K562 (cell line): Measurements from ENCODE around the gene ERICH6. TPM values are rescaled to one million over a fixed set of nuclear protein-coding genes. Genes with fewer than 3 reads are reported as not detected.

Source experiments
- ATAC-seq: fragments of 200-7000 bp; cut with Tn5 transposase; 3 replicates; pipeline ENCODE4 v1.9.1; 2020; ENCODE audit warnings: moderate library complexity
- BruUV-seq: library from RNA; stranded (reverse); fragments of 400-500 nt; replicated peaks from 2 replicates; lab custom pipeline; 2021; lab: Mats Ljungman, UMichigan
- CTCF ChIA-PET: fragments of 300-600 bp; formaldehyde crosslinking; extraction: SDS; loops from one replicate; lab custom pipeline; 2021; ENCODE audit warnings: low intra/inter-chr PET ratio; lab: Yijun Ruan, JAX
- POLR2A ChIA-PET: fragments of 300-600, 350-650 bp; sonication (Branson Sonifier 250); formaldehyde crosslinking; extraction: SDS; loops from one replicate; lab custom pipeline; 2021; ENCODE audit warnings: antibody characterized with exemption, inconsistent platforms; lab: Yijun Ruan, JAX
- DNase-seq, 4 experiments: peaks; one replicate each; pipeline versions ENCODE4 v3.0.0 to v3.0.0-alpha.2; 2011 to 2018; ENCODE audit warnings: low spot score in 3 of 4, mixed read lengths in 3 of 4; ENCODE audit errors: extremely low read depth in 1 of 4
- FAIRE-seq: peaks from 2 replicates; lab custom pipeline; 2011; peaks lifted over from hg19 to GRCh38; lab: Jason Lieb, UNC
- H2AFZ ChIP-seq: 2 replicates; pipeline ENCODE4 v1.6.0; 2011; ENCODE audit warnings: low read depth, low read length, control low read depth, inconsistent platforms
- H3K27ac ChIP-seq: fragments of 200-600 bp; 3 replicates; pipeline ENCODE4 v1.8.0; 2011; ENCODE audit warnings: low read depth, mild to moderate bottlenecking, control low read depth, inconsistent platforms, low read length, moderate library complexity, mixed read lengths; ENCODE audit errors: extremely low read depth
- H3K27me3 ChIP-seq, 2 experiments: fragments of 300-600 bp in 1 of 2; 2 replicates in 1 of 2; 3 replicates in 1 of 2; pipeline versions ENCODE4 v1.6.0 to v1.8.0; 2011; ENCODE audit warnings: inconsistent platforms in 2 of 2, low read length in 2 of 2, mild to moderate bottlenecking in 1 of 2, mixed read lengths in 1 of 2, moderate library complexity in 1 of 2; ENCODE audit not compliant: control insufficient read depth in 2 of 2, insufficient read depth in 2 of 2
- H3K36me3 ChIP-seq: fragments of 300-600 bp; 3 replicates; pipeline ENCODE4 v1.8.0; 2011; ENCODE audit warnings: mild to moderate bottlenecking, low read length, inconsistent platforms; ENCODE audit not compliant: control insufficient read depth, insufficient read depth
- H3K4me1 ChIP-seq, 2 experiments: fragments of 200-600 bp in 1 of 2; replicated peaks in 1 of 2; 2 replicates in 1 of 2; 3 replicates in 1 of 2; pipeline versions ENCODE4 v1.5.1 to v1.8.0; 2011; ENCODE audit warnings: inconsistent platforms in 2 of 2, low read length in 2 of 2, mild to moderate bottlenecking in 1 of 2, mixed read lengths in 1 of 2, moderate library complexity in 1 of 2; ENCODE audit not compliant: control insufficient read depth in 2 of 2, insufficient read depth in 2 of 2
- H3K4me2 ChIP-seq: 2 replicates; pipeline ENCODE4 v1.6.1; 2011; ENCODE audit warnings: low read length, control low read depth, inconsistent platforms, mixed read lengths; ENCODE audit not compliant: insufficient read depth
- H3K4me3 ChIP-seq: fragments of 200-600 bp; sonication (generic), shearing (Covaris generic); 2 replicates; pipeline ENCODE4 v1.5.1; 2016; ENCODE audit warnings: control low read depth, inconsistent platforms
- H3K79me2 ChIP-seq: fragments of 200-600 bp; 3 replicates; pipeline ENCODE4 v1.8.0; 2011; ENCODE audit warnings: low read length, inconsistent platforms; ENCODE audit not compliant: control insufficient read depth, insufficient read depth
- H3K9ac ChIP-seq, 2 experiments: 2 replicates each; pipeline versions ENCODE4 v1.6.0 to v1.6.1; 2011; ENCODE audit warnings: low read depth in 2 of 2, low read length in 2 of 2, control low read depth in 1 of 2, inconsistent platforms in 1 of 2, mild to moderate bottlenecking in 1 of 2, mixed read lengths in 1 of 2; ENCODE audit not compliant: insufficient read depth in 1 of 2
- H3K9me1 ChIP-seq: one replicate; pipeline ENCODE4 v1.6.0; 2011; ENCODE audit warnings: inconsistent platforms, mild to moderate bottlenecking, low read length, moderate library complexity; ENCODE audit not compliant: control insufficient read depth, insufficient read depth
- H3K9me3 ChIP-seq: replicated peaks from 2 replicates; pipeline ENCODE4 v1.5.1; 2011; ENCODE audit warnings: low read depth, low read length, inconsistent platforms; ENCODE audit not compliant: control insufficient read depth, insufficient read depth
- H4K20me1 ChIP-seq: replicated peaks from 2 replicates; pipeline ENCODE4 v1.6.1; 2011; ENCODE audit warnings: low read length, inconsistent platforms, mixed read lengths; ENCODE audit not compliant: control insufficient read depth, insufficient read depth
- CBX8 ChIP-seq: fragments of 200-600 bp; sonication (generic); IDR thresholded peaks from 2 replicates; pipeline ENCODE4 v1.6.1; 2012; ENCODE audit warnings: borderline replicate concordance, mixed run types, low read depth, mild to moderate bottlenecking, moderate library complexity, mixed read lengths, low read length, control low read depth, inconsistent platforms; ENCODE audit not compliant: poor library complexity, severe bottlenecking; ENCODE audit errors: extremely low read depth
- FOXK2 ChIP-seq, 2 experiments: fragments of 450-650 bp; IDR thresholded peaks in 1 of 2; conservative IDR thresholded peaks in 1 of 2; 2 replicates each; pipeline ENCODE4 v1.6.1; 2016; ENCODE audit warnings: low read depth in 2 of 2, mild to moderate bottlenecking in 1 of 2
- KAT8 ChIP-seq: fragments of 450-650 bp; IDR thresholded peaks from 2 replicates; pipeline ENCODE4 v1.6.1; 2016; ENCODE audit warnings: low read depth, mild to moderate bottlenecking
- MAFG ChIP-seq: fragments of 450-650 bp; conservative IDR thresholded peaks from 2 replicates; pipeline ENCODE4 v1.6.1; 2016; ENCODE audit warnings: missing genetic modification characterization, missing compliant biosample characterization
- MAFK ChIP-seq: IDR thresholded peaks from 2 replicates; pipeline ENCODE4 v1.6.1; 2011; ENCODE audit warnings: low read length, improper control_type of control experiment
- ZMIZ1 ChIP-seq, 2 experiments: fragments of 150-350 bp in 1 of 2; IDR thresholded peaks; 2 replicates each; pipeline ENCODE4 v1.6.1; 2012 to 2016; ENCODE audit warnings: low read depth in 2 of 2, low read length in 2 of 2, mild to moderate bottlenecking in 1 of 2, moderate library complexity in 1 of 2
- ZNF316 ChIP-seq: fragments of 450-650 bp; IDR thresholded peaks from 2 replicates; pipeline ENCODE4 v1.6.1; 2016
- WGBS: fragments of 100-300 bp; shearing (Covaris generic); methylation state at CpG from one replicate; pipeline ENCODE4 v1.1.6; 2016; ENCODE audit warnings: low coverage, mixed read lengths; ENCODE audit not compliant: insufficient coverage; ENCODE audit errors: missing lambda C conversion rate; 5-methylcytosine and 5-hydroxymethylcytosine counted together
- in situ Hi-C: fragments of 300-500 bp; cut with MboI; formaldehyde crosslinking; loops from 4 replicates; pipeline ENCODE4 v1.15.0; 2018; ENCODE audit warnings: inconsistent platforms, mixed read lengths
- intact Hi-C: fragments of 100-400 bp; cut with micrococcal nuclease; formaldehyde crosslinking; loops from 2 replicates; pipeline ENCODE4 v1.14.2; 2022
- polyA plus RNA-seq, 8 experiments: library from polyadenylated mRNA; depleted of rRNA in 4 of 8; stranded (reverse) in 5 of 8; unstranded in 3 of 8; fragments of >200 nt; fragmentation: Nextera tagmentation in 2 of 8; fragmentation: Illumina TruSeq in 1 of 8; extraction: Ambion mirVana in 2 of 8; extraction: Trizol in 1 of 8; gene quantifications; 2 replicates each; pipeline versions ENCODE4 v1.2.1 to v1.2.3, GENCODE V29; 2011 to 2014; ENCODE audit warnings: inconsistent platforms in 1 of 8, missing spikeins in 1 of 8
- total RNA-seq, 7 experiments: library from RNA; depleted of rRNA in 6 of 7; stranded (reverse); fragments of >200 nt in 6 of 7; fragmentation: Illumina TruSeq in 2 of 7; extraction: Trizol in 2 of 7; gene quantifications; 2 replicates each; pipeline versions ENCODE4 v1.2.1 to v1.2.3, GENCODE V29; 2011 to 2021; ENCODE audit warnings: low replicate concordance in 1 of 7

Gene ERICH6
- total and polyA plus RNA-seq, 9 of the 15 experiments (the other 6 are each of a cell fraction or from before 2014, with no cell fraction given) = not detected

GRCh38 chr3:150744919-150745211, 41.1 kb upstream of the ERICH6 start:
- no TSS peak for BruUV-seq
- FAIRE-seq = no peak
- Histone ChIP-seq H3K27ac (no peak overlapping the region), H3K4me2 (no peak overlapping the region), H3K4me1 (peaks cover 15 to 25% of the 10 kb centered on the region in 2 experiments; a peak in 4 of 5 replicates), H3K79me2 (peaks cover 86% of the 10 kb centered on the region), H3K36me3 (peaks cover 45% of the 10 kb centered on the region), H4K20me1 (peaks cover 12% of the 10 kb centered on the region; the same call in 1 of the 2 replicates), H3K9ac (no peak overlapping the region), H3K4me3 (no peak overlapping the region), H3K27me3 (no peaks in the 10 kb centered on the region), H3K9me1 (no peaks in the 10 kb centered on the region), H2AFZ (no peak overlapping the region), H3K9me3 (no peaks in the 10 kb centered on the region)
- no peak for DNase-seq
- no peak for ATAC-seq
- CTCF ChIA-PET = no interaction called here
- WGBS = 67% methylated on average over 1 of the region's 1 CpG
- intact Hi-C loops (no loop called here), in situ Hi-C loops (no loop called here)
- no peak for TF ChIP-seq FOXK2 (conservative IDR thresholded peaks at IDR 0.05 in 1 of 2, IDR thresholded peaks at IDR 0.05 in 1 of 2; ENCODE audit: low read depth in 2 of 2)
- TF ChIP-seq MAFK = no peak
- peak; percentile 47 for TF ChIP-seq ZNF316
- POLR2A ChIA-PET = interaction anchor here (1.4 kb wide), 1 partner anchor 15 kb away, joined by 4 read pairs; no protein-coding TSS in a partner anchor

DNA sequence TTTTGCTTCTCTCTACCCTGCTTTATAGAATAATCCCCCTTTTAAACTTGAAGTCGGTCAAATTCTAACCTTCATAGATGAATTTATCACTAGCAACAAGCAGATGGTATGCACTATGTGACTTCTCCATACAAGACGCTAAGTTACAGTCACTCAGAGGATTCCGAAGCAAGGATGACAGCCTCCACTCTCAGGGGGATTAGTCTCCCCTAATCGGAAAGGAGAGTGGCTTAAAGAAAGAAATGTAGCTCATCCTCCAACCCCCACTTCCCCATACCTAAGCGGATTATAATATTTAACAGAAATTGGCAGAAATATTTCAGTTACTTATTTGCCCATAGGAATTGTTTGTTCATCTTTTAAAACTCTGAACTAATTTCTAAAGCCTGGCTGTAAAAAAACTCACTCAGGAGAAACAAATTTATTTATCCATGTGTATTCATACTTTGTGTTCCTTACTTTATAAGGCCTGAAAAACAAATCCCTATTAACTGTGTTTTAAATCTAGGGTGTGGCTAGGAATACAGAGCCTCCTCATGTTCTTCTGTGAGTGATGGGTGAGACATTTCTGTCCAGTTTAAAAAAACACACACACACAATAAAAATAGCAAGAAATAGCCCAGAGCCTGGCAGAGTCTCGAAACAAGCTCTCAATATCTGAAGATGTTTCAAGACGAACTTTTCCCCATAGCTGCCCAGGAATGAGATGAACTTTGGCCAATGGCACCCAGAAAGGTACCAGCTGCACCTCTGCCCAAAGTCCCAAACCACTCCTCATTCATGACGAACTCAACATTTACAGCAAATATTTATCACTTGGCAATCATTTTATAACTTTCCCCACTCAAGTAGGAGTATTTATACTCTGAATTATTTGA, 40.6 kb upstream of the ERICH6 start:
- BruUV-seq = no TSS peak
- CTCF ChIA-PET = no interaction called here

More for the DNA sequence above, 40.6 kb upstream of the ERICH6 start:
- Histone ChIP-seq H3K4me2 (no peak overlapping the region), H2AFZ (no peak overlapping the region), H3K27me3 (no peaks in the 10 kb centered on the region), H3K9me3 (no peaks in the 10 kb centered on the region), H3K9me1 (no peaks in the 10 kb centered on the region), H3K9ac (no peak overlapping the region; a peak in 1 of 4 replicates), H3K4me3 (no peak overlapping the region), H3K79me2 (peaks cover 80% of the 10 kb centered on the region), H4K20me1 (peaks cover 12% of the 10 kb centered on the region; the same call in 1 of the 2 replicates), H3K36me3 (peaks cover 39% of the 10 kb centered on the region), H3K4me1 (peaks cover 19 to 31% of the 10 kb centered on the region in 2 experiments; a peak in 4 of 5 replicates), H3K27ac (no peak overlapping the region)
- in situ Hi-C loops = no loop called here
- WGBS = 63% methylated on average over 8 of the region's 8 CpGs
- no peak for TF ChIP-seq MAFG (tag)
- TF ChIP-seq KAT8 = no peak
- TF ChIP-seq ZMIZ1 (IDR thresholded peaks at IDR 0.05; ENCODE audit: low read depth in 2 of 2, low read length in 2 of 2) = no peak
- no peak for TF ChIP-seq CBX8
- FAIRE-seq (no peak), ATAC-seq (no peak), DNase-seq (no peak)
- POLR2A ChIA-PET = interaction anchor here (1.4 kb wide), 1 partner anchor 15 kb away, joined by 4 read pairs; no protein-coding TSS in a partner anchor
- intact Hi-C loops = no loop called here
